Muscle of arm (tissue), 12 donors: ENCODE results near the gene DHRS7. TPM values are rescaled to one million over a fixed set of nuclear protein-coding genes. Genes with fewer than 3 reads are reported as not detected.
"Not testable (repeated sequence)": the region's sequence is repeated elsewhere in the genome, so short reads cannot be mapped to it uniquely, and the experiment has no call there.

ENCODE experiments used
- DNase-seq: peaks from one replicate; pipeline ENCODE4 v3.0.0-alpha.2; 2013
- polyA plus RNA-seq, 12 donors: library from polyadenylated mRNA; unstranded; fragments of 120-200 nt; gene quantifications; one replicate each; pipeline ENCODE4 v1.2.1, GENCODE V29; 2013; ENCODE audit not compliant: insufficient read length in 12 of 12

DHRS7 gene
- polyA plus RNA-seq, 12 donors = 33.4 to 140 (median 79.7) TPM; not detected in 1

DNA sequence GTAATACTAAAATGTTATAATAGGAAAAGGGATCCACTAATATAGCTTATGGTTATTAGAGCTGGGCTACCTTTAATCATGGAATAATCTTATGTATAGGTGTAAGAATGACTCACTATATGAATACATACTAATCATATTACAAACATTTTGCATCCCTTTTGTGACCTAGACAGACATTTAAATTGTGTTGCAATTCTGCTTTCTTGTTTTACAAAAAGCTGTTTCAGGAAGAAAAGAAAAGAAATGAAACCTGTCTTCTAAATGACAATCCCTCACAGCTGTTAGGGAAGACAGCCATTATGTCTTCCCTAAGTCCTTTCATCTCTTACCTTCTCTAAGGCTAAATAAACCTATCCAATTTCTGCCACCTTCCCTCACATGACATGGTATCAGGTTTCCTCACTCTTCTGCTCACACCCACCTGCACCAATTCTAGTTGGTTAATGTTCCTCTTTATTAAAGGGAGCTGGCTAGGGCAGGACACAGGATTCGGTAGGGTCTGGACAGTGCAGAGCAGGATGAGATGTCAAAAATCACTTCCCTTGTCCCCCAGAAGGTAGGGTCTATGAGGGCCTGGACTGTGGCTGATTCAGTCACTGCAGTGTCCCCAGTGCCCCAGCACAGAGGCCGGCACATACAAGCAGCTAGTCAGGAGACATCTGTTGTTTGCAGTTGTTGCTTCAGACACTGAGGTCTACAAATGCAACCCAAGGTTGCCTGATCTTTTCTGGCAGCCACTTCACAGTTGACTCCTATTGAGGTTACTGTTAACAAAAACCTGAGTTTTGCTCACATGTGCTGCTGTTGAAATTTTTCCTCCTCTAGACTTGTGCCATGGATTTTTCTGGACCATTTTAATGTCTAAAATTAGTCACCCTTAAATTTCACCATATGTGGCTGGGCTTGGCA is 3.7 kb downstream of the DHRS7 start:
- DNase-seq = no peak

- no peak for DNase-seq
Observed at GRCh38 chr14:60160422-60160821, 4.8 kb downstream of the DHRS7 start.

- no peak for DNase-seq
Observed at GRCh38 chr14:60154671-60155070, 10.5 kb downstream of the DHRS7 start.

DNA sequence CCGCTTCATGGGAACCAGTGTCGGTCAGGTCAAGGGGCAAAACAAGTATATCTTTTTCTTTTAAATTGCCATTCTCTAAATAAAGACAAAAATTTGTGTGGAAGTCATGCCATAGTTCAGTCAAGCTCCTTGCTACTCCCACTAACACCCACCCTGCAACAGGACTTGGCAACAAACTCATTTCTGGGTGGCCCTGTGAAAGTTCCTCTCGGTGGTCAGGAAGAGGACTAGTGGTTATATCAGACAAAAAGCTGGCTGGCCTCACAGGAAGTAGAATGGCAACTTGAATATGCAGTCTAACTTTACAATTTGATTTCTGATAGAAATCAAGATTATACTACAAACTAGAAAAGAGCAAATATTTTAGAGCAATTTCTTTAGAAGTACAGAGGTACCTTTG is 11.2 kb downstream of the DHRS7 start:
- no peak for DNase-seq

DNA sequence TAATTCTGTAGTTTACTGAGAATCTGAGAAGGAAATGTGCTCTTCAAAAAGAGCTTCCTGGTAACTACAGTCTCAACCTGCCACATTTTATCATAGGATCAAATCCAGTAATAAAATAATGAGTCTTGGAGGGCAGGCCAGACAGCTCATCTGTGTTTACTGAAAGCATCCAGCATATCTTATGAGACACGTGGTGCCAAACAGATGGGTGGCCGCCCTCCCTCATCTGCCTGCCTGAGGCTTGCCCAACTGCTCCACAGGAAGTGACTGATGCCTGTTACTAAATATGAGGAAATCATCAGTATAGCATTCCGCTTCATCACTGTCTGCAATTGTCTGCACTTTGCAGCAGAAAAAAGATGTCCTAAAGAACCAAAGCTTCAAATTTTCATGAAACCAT is 13.5 kb downstream of the DHRS7 start:
- peak; percentile 19 for DNase-seq

GRCh38 chr14:60134702-60135101 is 30.5 kb downstream of the DHRS7 start:
- no peak for DNase-seq

DNA sequence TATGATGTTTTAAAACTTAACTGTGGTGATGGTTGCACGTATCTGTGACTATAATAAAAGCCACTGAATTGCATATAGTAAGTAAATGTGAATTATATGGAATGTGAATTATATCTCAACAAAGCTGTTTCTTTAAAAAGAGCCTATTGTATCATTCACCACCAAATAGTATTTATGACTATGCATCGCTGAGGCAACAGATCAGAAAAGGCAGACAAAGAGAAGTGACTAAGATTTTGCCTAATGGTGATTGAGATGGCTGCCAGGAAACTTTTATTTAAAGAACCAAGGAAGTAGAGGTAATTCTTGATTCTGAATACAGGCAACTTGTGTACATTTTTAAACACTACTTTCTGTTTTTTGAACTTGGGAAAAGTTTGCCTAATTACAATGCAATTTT is 31.7 kb downstream of the DHRS7 start:
- DNase-seq = no peak

GRCh38 chr14:60125918-60126317 is 39.3 kb downstream of the DHRS7 start:
- DNase-seq = no peak

GRCh38 chr14:60116181-60116580 is 49.0 kb downstream of the DHRS7 start:
- DNase-seq = no peak

DNA sequence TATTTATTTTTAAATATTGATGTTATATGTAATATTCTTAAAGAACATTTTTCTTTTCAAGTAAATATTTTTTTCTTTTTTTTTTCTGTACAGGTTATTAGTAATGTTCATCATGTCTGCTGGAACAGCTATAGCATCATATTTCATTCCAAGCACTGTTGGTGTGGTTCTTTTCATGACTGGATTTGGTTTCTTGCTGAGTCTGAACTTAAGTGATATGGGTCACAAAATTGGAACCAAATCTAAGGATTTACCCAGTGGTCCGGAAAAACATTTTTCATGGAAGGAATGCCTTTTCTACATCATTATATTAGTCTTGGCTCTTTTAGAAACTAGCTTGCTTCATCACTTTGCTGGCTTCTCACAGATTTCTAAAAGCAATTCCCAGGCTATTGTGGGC is 50.3 kb downstream of the DHRS7 start:
- no peak for DNase-seq

DNA sequence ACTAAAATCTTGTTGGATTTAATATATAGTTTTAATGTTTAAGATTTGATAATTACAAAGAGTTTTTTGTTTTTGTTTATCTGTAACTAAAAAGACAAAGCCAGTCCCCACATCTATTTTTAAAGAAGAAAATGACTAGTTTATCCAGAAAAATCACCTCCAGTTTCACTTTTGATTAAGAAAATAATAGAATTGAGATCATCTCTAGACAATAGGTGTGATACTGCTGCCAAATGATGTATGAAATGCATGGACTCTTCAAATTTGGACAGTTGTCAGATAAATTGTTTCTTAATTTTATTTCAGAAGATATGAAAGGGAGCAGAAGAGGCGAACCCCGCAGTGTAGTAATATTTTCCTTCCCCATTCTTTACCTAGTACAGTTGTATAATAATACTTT is 53.5 kb downstream of the DHRS7 start:
- DNase-seq = no peak

DNA sequence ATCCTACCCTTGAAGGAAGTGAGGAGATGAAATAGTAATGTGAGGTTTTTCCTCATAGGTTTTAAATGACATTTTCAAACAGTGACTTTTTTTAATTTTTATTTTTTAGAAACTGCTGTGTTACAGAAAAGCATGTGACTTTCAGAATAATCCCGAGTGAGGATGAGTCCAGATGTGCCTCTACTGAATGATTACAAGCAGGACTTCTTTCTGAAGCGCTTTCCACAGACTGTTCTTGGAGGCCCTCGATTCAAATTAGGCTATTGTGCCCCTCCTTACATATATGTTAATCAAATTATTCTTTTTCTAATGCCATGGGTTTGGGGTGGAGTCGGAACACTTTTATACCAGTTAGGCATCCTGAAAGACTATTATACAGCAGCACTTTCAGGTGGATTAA is 57.7 kb downstream of the DHRS7 start:
- DNase-seq = no peak

GRCh38 chr14:60106339-60106738 is 58.9 kb downstream of the DHRS7 start:
- DNase-seq = no peak

- peak; percentile 31 for DNase-seq
Observed at GRCh38 chr14:60102389-60102788, 62.8 kb downstream of the DHRS7 start.

DNA sequence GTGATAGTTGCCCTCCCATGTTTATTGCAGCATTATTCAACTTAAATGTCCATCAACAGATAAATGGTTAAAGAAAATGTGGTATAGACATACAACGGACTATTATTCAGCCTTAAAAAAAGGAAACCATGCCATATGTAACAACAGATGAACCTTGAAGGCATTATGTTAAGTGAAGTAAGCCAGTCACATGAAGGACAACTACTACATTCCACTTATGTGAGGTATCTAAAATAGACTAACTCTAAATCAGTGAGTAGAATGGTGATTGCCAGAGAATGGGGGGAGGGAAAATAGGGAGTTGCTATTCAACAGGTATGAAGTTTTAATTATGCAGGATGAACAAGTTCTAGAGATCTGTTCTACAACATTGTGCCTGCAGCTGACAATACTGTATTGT is 63.4 kb downstream of the DHRS7 start:
- no peak for DNase-seq

- DNase-seq = not testable (repeated sequence)
Observed at GRCh38 chr14:60099855-60100254, 65.3 kb downstream of the DHRS7 start.

DNA sequence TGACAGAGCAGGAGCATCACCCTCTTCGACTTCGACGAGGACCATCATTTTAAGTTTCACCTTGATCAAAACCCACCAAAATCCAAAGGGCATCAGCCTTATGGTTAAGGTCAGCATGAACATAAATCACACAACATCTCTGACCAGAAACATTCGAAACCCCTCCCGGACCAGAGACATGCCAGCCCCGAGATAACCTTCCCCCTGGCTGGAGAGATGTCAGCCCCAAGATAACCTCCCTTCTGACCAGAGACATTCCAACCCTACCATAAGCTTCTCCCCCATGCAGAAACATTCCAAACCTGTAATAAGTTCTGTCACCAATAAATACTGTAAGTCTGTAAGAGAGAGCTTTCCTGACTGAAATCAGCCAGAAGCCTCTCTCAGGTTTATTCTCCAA is 67.2 kb downstream of the DHRS7 start:
- no peak for DNase-seq

- DNase-seq = no peak
Observed at GRCh38 chr14:60095781-60096450, 69.3 kb downstream of the DHRS7 start.

- no peak for DNase-seq
Observed at GRCh38 chr14:60095231-60095630, 70.0 kb downstream of the DHRS7 start.

DNA sequence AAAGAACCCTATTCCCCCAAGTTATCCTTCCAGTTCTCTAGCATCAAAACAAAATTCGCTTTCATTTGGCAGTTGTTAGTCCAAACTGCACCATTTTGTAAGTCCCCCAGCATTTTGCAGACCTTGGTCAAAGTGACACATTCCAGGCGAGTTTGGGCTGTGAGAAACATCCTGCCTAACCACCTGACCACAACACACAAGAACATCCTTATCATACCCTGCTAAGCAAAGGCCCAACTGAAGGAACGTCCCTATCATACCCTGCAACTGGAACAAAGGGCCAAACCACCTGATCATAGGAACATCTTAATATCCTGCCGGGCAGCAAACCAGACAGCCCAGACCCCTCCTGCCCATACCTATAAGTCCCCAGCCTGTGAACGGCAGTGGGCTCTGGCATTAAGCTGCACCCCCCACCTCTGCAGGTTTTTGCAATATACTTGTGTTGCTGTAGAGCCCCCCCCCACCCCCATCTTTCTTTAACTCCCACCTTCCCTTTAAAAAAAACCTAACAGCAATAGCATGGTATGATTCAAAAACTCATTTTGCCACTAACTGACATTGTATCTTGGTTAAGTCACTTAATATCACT is 70.8 kb downstream of the DHRS7 start:
- no peak for DNase-seq
